ENCODE data around the gene SF3A1. TPM values are rescaled to one million over a fixed set of nuclear protein-coding genes. Genes with fewer than 3 reads are reported as not detected.

SF3A1 gene
- total RNA-seq, 4 donors from 2014 or later = 90.4 to 182 (median 160) TPM

DNA sequence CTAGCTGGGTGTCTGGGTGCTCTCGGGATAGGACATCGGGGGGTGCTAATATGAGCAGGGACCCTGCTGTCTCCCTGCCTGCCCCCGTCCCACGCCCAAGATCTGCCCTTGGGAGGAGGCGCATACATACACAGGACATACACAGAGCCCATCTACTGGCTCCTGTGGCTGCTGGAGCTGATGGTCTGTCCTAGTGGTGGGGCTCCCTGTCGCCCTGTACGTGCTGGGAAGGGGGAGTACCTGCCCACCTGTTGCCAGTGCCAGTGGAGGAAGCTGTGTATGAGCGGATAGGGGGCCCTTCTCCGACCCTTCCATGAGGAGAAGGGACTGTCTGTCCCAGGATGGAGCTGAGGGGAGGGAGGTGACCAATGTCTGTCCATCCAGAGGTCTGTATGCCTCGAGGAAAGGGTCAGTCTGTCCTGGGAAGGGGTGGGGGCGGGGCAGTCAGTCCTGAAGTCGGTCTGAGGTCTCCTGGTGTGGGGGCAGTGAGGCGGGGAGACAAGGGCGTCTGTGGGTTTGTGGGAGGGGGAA is 30.9 kb downstream of the SF3A1 start:
- TF ChIP-seq POLR2A (IDR thresholded peaks at IDR 0.05) = no peak
- TF ChIP-seq, protein P1, sequence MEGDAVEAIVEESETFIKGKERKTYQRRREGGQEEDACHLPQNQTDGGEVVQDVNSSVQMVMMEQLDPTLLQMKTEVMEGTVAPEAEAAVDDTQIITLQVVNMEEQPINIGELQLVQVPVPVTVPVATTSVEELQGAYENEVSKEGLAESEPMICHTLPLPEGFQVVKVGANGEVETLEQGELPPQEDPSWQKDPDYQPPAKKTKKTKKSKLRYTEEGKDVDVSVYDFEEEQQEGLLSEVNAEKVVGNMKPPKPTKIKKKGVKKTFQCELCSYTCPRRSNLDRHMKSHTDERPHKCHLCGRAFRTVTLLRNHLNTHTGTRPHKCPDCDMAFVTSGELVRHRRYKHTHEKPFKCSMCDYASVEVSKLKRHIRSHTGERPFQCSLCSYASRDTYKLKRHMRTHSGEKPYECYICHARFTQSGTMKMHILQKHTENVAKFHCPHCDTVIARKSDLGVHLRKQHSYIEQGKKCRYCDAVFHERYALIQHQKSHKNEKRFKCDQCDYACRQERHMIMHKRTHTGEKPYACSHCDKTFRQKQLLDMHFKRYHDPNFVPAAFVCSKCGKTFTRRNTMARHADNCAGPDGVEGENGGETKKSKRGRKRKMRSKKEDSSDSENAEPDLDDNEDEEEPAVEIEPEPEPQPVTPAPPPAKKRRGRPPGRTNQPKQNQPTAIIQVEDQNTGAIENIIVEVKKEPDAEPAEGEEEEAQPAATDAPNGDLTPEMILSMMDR (IDR thresholded peaks at IDR 0.05) = no peak
- Histone ChIP-seq H3K27ac (peak overlapping the region; percentile 84 to 93 (median 86)), H3K36me3 (no peaks in the 10 kb centered on the region), H3K4me1 (peaks cover 0 to 36% (median 21%) of the 10 kb centered on the region in 4 donors), H3K27me3 (no peaks in the 10 kb centered on the region), H3K9me3 (no peaks in the 10 kb centered on the region), H3K4me3 (peak overlapping the region; percentile 89 to 98 (median 97))
- DNase-seq = no peak

DNA sequence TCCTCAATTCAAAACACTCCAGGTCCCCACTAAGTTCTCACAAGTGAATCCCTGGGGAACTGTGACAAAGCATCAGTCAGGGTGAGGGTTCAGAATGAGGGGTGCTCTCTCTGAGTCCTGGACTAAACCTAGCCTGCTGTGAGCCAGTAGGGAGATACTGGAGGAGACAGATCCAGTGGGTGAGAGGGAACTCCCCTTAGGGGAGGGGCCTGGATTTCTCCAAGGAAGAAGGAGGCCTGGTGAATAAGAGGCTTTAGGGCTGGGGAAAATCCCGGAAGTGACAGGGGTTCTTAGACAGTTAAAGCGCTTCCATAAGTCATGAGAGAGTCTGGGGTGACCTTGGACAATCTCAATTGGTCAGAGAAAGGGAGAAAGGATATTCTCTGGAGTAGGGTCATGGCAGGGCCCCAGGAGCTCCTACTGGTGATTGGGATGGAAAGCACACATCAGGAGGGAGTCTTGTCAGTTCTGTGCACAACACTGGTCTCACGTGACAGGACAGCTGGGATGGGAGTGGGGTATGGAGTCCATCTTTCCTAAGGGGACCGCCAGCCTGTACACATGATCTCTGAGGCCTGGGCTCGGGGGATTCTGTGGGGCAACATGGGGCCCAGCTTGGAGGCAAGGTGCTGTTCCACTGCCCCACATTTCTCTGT is 31.5 kb downstream of the SF3A1 start:
- no peaks in the 10 kb centered on the region for H3K9me3 ChIP-seq
- peak overlapping the region; percentile 89 to 98 (median 97) for H3K4me3 ChIP-seq
- H3K36me3 ChIP-seq = no peaks in the 10 kb centered on the region
- peak overlapping the region; percentile 84 to 93 (median 86) for H3K27ac ChIP-seq
- peaks cover 0 to 36% (median 24%) of the 10 kb centered on the region in 4 donors for H3K4me1 ChIP-seq
- peak in 1 of 2 donors; percentile 30 for TF ChIP-seq POLR2A (IDR thresholded peaks at IDR 0.05)
- TF ChIP-seq, protein P1 (IDR thresholded peaks at IDR 0.05) = no peak
- H3K27me3 ChIP-seq = no peaks in the 10 kb centered on the region
- peak in 2 of 3 donors; percentile 50 to 82 for DNase-seq

DNA sequence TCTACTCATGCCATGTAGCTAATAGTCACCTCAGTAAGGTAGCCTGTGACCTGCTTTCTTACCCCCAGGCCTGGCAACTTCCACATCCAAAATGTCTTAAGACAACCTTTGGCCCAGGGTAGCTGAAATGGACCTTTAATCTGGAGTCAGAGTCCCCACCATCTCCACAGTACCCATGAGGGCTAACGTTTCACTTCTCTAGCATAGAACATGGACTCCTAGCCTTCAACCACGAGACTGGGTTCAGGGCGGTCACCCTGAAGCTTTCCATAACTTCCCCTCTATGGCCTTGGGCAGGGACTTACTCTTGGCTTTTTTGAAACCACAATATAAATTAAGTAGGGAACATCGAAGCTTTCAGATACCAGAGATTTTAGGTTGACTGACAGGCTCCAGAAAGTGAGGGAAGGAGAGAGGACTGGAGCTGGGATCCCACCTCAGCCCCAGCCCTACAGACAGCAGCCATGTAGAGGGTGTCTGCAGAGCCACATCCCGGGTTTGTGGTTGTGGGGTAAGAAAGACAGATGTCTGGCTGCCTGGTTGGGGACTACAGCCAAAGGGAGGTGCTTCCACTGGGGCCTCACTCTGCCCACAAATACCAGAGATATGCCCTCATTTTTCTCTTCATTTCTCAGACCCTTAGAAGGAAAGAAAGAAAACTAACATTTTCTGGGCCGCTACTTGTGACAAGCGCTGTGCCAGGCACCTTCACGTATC is 32.5 kb downstream of the SF3A1 start:
- Histone ChIP-seq H3K4me1 (peaks cover 0 to 36% (median 24%) of the 10 kb centered on the region in 4 donors), H3K9me3 (no peaks in the 10 kb centered on the region), H3K27ac (peak overlapping the region; percentile 84 to 93 (median 86)), H3K36me3 (no peaks in the 10 kb centered on the region), H3K4me3 (peak overlapping the region in 3 of 4 donors; percentile 89 to 98 (median 98)), H3K27me3 (no peaks in the 10 kb centered on the region)
- peak; percentile 43 to 69 (median 47) for DNase-seq
- TF ChIP-seq, protein P1 (IDR thresholded peaks at IDR 0.05) = no peak
- no peak for TF ChIP-seq POLR2A (IDR thresholded peaks at IDR 0.05)

DNA sequence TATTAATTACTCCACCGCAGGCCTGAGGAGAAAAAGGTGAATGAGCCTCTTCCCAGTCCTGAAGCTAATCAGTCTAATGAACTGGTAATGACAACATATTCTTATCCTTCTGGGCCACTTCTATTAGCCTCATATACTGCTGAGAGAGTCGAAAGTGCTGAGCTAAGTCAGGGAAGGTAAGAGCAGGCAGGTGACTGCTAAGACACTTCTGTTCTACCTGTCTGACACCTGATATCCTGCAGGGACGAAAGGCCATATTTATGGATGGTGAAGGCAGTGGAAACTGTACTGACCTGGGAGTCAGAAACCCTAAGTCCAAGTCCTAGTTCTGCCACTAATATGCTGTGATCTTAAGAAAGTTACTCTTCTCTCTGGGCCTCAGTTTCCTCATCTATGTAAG is 33.4 kb downstream of the SF3A1 start:
- peaks cover 0 to 36% (median 24%) of the 10 kb centered on the region in 4 donors for H3K4me1 ChIP-seq
- no peaks in the 10 kb centered on the region for H3K27me3 ChIP-seq
- H3K4me3 ChIP-seq = no peak overlapping the region
- H3K27ac ChIP-seq = no peak overlapping the region
- H3K36me3 ChIP-seq = no peaks in the 10 kb centered on the region
- DNase-seq = no peak
- no peak for TF ChIP-seq POLR2A (IDR thresholded peaks at IDR 0.05)
- TF ChIP-seq, protein P1 (IDR thresholded peaks at IDR 0.05) = no peak
- no peaks in the 10 kb centered on the region for H3K9me3 ChIP-seq

DNA sequence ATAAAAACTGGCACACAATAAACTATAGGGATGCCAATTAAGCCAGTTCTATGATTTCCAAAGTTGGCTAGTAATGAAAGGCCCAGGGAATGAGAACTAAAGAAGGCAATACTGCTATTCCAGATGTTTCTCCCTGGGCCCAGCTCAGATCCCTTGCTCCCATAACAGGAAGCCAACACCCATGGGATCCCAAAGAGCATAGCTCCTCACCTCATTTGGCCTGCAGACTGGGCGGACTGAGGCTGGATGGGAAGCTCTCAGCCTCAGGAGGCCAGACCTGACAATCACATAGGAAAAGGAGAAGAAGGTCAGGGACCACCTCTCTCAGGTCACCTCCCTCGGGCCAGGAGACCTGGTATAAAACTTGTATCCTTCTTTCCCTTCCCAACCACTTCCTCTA is 35.2 kb downstream of the SF3A1 start:
- Histone ChIP-seq H3K27me3 (no peaks in the 10 kb centered on the region), H3K36me3 (no peaks in the 10 kb centered on the region), H3K27ac (no peak overlapping the region), H3K4me1 (peaks cover 0 to 32% (median 21%) of the 10 kb centered on the region in 4 donors), H3K9me3 (no peaks in the 10 kb centered on the region), H3K4me3 (no peak overlapping the region)
- DNase-seq = no peak
- TF ChIP-seq, protein P1 (IDR thresholded peaks at IDR 0.05) = no peak
- TF ChIP-seq POLR2A (IDR thresholded peaks at IDR 0.05) = no peak

All from Peyer's patch (tissue), 4 donors.